GM10266 (cell line): ENCODE measurements around the gene TBL1X.

Source experiments
- DNase-seq: peaks from one replicate; pipeline ENCODE4 v3.0.0; 2012; ENCODE audit errors: extremely low spot score
- TF ChIP-seq, protein P1 (sequence below): IDR thresholded peaks from 2 replicates; pipeline ENCODE4 v1.5.1; 2012; ENCODE audit warnings: mild to moderate bottlenecking, low read depth; ENCODE audit not compliant: control insufficient read depth, insufficient read depth; ENCODE audit errors: missing control alignments

The TBL1X gene

DNA sequence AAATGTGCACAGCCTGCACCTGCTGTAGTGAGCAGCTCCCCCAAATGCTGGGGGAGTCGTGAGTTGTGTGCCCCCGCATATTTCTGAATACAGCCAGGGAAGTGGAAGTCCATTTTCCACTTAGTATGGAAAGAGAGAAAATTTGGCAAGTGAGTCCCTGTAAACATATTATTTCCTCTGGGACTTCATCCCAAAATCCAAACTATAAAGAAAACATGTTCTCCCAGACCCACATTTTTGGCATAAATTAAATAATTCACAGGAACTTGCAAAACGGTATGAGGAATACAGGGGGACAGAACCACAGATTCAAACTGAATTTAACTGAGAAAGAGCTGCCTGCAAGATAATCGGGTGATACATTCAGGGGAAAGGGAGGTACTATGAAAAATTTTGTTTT, 193.6 kb downstream of the TBL1X start:
- TF ChIP-seq, protein P1, sequence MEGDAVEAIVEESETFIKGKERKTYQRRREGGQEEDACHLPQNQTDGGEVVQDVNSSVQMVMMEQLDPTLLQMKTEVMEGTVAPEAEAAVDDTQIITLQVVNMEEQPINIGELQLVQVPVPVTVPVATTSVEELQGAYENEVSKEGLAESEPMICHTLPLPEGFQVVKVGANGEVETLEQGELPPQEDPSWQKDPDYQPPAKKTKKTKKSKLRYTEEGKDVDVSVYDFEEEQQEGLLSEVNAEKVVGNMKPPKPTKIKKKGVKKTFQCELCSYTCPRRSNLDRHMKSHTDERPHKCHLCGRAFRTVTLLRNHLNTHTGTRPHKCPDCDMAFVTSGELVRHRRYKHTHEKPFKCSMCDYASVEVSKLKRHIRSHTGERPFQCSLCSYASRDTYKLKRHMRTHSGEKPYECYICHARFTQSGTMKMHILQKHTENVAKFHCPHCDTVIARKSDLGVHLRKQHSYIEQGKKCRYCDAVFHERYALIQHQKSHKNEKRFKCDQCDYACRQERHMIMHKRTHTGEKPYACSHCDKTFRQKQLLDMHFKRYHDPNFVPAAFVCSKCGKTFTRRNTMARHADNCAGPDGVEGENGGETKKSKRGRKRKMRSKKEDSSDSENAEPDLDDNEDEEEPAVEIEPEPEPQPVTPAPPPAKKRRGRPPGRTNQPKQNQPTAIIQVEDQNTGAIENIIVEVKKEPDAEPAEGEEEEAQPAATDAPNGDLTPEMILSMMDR = no peak
- no peak for DNase-seq

DNA sequence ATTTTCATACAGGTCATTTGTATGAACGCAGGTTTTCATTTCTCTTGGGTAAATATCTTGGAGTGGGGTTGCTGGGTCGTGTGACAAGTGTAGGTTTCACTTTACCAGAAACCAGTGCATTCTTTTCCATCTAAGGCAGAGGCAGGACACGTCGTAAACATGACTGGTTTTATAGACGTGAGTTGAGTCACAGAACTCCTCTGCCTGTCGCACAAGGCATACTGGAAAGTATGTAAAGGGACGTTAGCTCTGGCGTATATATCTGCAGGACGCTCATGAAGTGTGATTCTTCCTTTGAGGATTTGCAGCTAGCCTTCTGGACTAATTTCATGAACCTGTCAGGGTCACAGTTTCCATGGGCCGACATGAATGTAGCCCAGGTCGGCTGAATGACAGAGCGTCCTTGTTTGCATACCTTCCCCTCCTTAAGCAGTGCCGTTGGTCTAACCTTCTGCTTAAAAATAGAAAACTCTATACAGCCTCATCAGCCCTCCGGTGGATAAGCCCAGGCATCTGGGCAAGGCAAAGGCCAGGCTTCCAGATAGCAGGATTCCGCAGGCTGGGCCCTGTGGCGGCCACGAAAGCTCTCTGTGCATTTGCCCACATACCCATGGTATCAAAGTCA, 194.8 kb downstream of the TBL1X start:
- TF ChIP-seq, protein P1 = no peak
- no peak for DNase-seq

DNA sequence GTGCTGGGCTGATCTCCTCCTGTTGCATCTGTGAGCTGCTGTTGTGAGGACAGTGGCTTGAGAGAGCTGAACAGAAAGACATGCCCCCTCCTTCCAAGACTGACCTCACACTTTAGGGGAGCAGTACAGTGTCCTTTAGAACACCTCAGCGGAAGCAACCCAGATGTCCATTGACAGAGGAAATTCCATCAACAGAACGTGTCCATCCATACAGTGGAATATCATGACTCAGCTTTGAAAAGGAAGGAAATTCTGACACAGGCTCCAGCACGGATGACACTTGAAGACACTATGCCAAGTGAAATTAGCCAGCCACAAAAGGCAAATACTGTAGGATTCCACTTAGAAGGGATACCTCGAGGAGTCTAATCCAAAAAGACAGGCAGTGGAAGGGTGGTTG, 197.3 kb downstream of the TBL1X start:
- TF ChIP-seq, protein P1 = no peak

DNA sequence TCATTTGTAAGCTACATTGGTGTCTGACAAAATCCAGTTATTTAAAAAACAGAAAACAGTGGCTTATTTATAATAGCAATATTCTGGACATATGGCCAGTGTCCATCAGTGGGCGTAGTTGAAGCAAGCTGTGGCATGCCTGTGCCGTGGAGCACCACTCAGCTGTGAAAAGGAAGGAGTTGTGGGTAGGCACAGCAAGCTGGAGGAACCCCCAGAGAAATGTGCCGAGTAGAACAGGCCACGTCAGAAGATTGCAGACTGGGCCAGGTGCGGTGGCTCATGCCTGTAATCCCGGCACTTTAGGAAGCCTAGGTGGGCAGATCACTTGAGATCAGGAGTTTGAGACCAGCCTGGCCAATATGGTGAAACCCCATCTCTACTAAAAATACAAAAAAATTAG, 198.4 kb downstream of the TBL1X start:
- TF ChIP-seq, protein P1 = no peak
- no peak for DNase-seq

More for the DNA sequence above, 197.3 kb downstream of the TBL1X start:
- DNase-seq = no peak

DNA sequence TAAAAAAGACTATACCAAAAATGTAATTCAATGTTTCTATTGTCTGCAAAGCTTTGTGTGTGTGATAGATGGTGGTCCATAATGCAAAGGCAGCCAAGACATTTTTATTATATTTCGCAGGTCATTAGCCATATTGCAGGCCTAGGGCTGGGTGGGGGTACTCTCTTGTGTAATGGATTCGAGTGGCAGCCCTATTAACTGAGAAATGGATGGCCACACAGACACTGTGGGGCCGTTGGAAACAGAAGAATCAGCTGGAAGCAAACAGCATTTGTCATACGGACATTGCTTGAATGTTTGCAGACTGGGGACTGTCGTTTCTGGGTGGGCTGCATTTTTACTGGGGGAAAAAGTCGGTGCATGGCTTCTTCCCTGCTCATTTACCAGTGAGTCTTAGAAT, 199.4 kb downstream of the TBL1X start:
- TF ChIP-seq, protein P1 = no peak
- no peak for DNase-seq

DNA sequence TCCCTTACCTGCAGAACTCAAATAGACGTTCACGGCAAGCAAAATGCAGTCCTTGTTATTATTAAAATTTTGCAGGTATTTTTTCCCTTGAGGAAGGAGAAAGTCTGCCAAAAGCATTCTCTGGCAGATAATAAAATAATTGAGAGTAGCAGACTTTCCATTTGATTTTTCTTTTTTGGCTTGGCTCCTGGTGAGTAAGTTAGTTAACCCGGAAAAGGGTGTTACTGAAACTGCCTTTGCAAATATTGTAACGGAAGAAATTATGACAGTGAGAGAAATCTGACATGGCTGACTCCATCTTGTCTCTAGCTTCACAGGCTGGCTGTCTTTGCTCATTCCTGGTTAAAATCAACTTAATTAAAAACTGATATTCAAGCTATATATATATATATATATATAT, 200.3 kb downstream of the TBL1X start:
- TF ChIP-seq, protein P1 = no peak
- DNase-seq = no peak

DNA sequence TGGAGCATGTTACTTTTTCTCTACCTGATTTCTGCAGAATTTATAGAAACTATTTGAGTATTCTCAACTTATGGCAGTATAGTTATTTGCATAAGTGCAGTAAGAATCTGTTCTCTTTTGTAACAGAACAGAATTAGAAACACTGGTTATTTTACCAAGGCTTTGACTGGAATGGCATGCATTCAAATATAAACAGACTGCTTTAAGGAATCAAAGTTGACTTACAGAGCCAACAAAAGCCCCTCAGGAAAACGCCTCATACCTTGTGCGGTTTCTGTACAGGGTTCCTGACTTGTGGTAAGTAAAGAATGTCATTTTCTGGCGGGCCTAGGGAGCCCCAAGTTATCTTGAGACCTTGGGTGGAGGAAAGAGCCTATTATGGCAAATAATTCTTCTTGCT, 203.7 kb downstream of the TBL1X start:
- DNase-seq = no peak
- TF ChIP-seq, protein P1 = no peak
